ENCODE data around the gene NECTIN2. TPM values are rescaled to one million over a fixed set of nuclear protein-coding genes. Genes with fewer than 3 reads are reported as not detected.

NECTIN2 gene
- total and polyA plus RNA-seq, 2 experiments from 2014 or later, result 60.5 to 71.7 TPM

DNA sequence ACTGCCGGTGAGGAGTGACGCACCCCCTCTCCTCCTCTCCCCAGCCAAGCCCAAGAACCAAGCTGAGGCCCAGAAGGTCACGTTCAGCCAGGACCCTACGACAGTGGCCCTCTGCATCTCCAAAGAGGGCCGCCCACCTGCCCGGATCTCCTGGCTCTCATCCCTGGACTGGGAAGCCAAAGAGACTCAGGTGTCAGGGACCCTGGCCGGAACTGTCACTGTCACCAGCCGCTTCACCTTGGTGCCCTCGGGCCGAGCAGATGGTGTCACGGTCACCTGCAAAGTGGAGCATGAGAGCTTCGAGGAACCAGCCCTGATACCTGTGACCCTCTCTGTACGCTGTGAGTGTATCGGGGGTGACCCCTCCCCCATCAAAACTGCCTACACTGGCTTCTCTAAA lies 25.7 kb downstream of the NECTIN2 start:
- DNase-seq, result no peak
- H3K79me2 ChIP-seq (ENCODE audit: insufficient read depth), result no peaks in the 10 kb centered on the region
- H3K9ac ChIP-seq, result no peak overlapping the region
- no peaks in the 10 kb centered on the region for H3K27me3 ChIP-seq (replicated peaks; ENCODE audit: insufficient read depth)
- peaks cover 3% of the 10 kb centered on the region; the same call in 1 of the 2 replicates for H3K36me3 ChIP-seq (ENCODE audit: low read depth)
- WGBS, 2 experiments (ENCODE audit: low coverage in 1 of 2, low lambda C conversion rate in 2 of 2, missing lambda C conversion rate in 2 of 2), result 93% methylated on average over 14 of the region's 14 CpGs
- H3F3A ChIP-seq (ENCODE audit: insufficient read depth), result no peaks in the 10 kb centered on the region
- H3K27ac ChIP-seq, result no peak overlapping the region
- no peak overlapping the region for H2AFZ ChIP-seq
- in situ Hi-C loops (cut with MboI), result no loop called here
- no peak overlapping the region for H3K4me3 ChIP-seq
- H3K4me2 ChIP-seq (ENCODE audit: unreplicated experiment), result no peak overlapping the region
- peaks cover 5% of the 10 kb centered on the region; the same call in 1 of the 2 replicates for H3K4me1 ChIP-seq (ENCODE audit: insufficient read depth)
- TF ChIP-seq EZH2phosphoT487 (IDR thresholded peaks at IDR 0.05; ENCODE audit: insufficient read depth, low read depth) (no peak), EZH2 (IDR thresholded peaks at IDR 0.05; ENCODE audit: insufficient read depth, poor library complexity, severe bottlenecking) (no peak)
- no peaks in the 10 kb centered on the region for H3K9me3 ChIP-seq (ENCODE audit: low read depth)
- H4K20me1 ChIP-seq (ENCODE audit: insufficient read depth), result no peaks in the 10 kb centered on the region
- H3K9me2 ChIP-seq (ENCODE audit: insufficient read depth), result no peaks in the 10 kb centered on the region

- H3K9me2 ChIP-seq (ENCODE audit: insufficient read depth), result no peaks in the 10 kb centered on the region
- H3K27me3 ChIP-seq (replicated peaks; ENCODE audit: insufficient read depth), result no peaks in the 10 kb centered on the region
- H3K4me1 ChIP-seq (ENCODE audit: insufficient read depth), result peaks cover 5% of the 10 kb centered on the region; the same call in 1 of the 2 replicates
- H4K20me1 ChIP-seq (ENCODE audit: insufficient read depth), result no peaks in the 10 kb centered on the region
- TF ChIP-seq EZH2phosphoT487 (IDR thresholded peaks at IDR 0.05; ENCODE audit: insufficient read depth, low read depth), result no peak
- TF ChIP-seq EZH2 (IDR thresholded peaks at IDR 0.05; ENCODE audit: insufficient read depth, poor library complexity, severe bottlenecking), result no peak
- no peak overlapping the region for H3K27ac ChIP-seq
- DNase-seq, result no peak
- H3K36me3 ChIP-seq (ENCODE audit: low read depth), result peaks cover 3% of the 10 kb centered on the region; the same call in 1 of the 2 replicates
- no peak overlapping the region for H3K4me3 ChIP-seq
- in situ Hi-C loops (cut with MboI), result no loop called here
- H3K9me3 ChIP-seq (ENCODE audit: low read depth), result no peaks in the 10 kb centered on the region
- WGBS, 2 experiments (ENCODE audit: low coverage in 1 of 2, low lambda C conversion rate in 2 of 2, missing lambda C conversion rate in 2 of 2), result 98 to 99% methylated on average over 4 of the region's 4 CpGs
- H2AFZ ChIP-seq, result no peak overlapping the region
- H3F3A ChIP-seq (ENCODE audit: insufficient read depth), result no peaks in the 10 kb centered on the region
- H3K4me2 ChIP-seq (ENCODE audit: unreplicated experiment), result no peak overlapping the region
- H3K9ac ChIP-seq, result no peak overlapping the region
- H3K79me2 ChIP-seq (ENCODE audit: insufficient read depth), result no peaks in the 10 kb centered on the region
Measured at GRCh38 chr19:44872661-44873060, 26.6 kb downstream of the NECTIN2 start.

- Histone ChIP-seq H3K9ac (no peak overlapping the region), H3K9me2 (ENCODE audit: insufficient read depth) (no peaks in the 10 kb centered on the region), H3K4me3 (no peak overlapping the region), H4K20me1 (ENCODE audit: insufficient read depth) (no peaks in the 10 kb centered on the region), H3K9me3 (ENCODE audit: low read depth) (no peaks in the 10 kb centered on the region), H3K36me3 (ENCODE audit: low read depth) (peaks cover 3% of the 10 kb centered on the region; the same call in 1 of the 2 replicates), H3K27me3 (replicated peaks; ENCODE audit: insufficient read depth) (no peaks in the 10 kb centered on the region), H3K79me2 (ENCODE audit: insufficient read depth) (no peaks in the 10 kb centered on the region), H3F3A (ENCODE audit: insufficient read depth) (no peaks in the 10 kb centered on the region), H3K27ac (no peak overlapping the region), H2AFZ (no peak overlapping the region), H3K4me2 (ENCODE audit: unreplicated experiment) (no peak overlapping the region), H3K4me1 (ENCODE audit: insufficient read depth) (peaks cover 5% of the 10 kb centered on the region; the same call in 1 of the 2 replicates)
- no peak for TF ChIP-seq EZH2 (IDR thresholded peaks at IDR 0.05; ENCODE audit: insufficient read depth, poor library complexity, severe bottlenecking)
- TF ChIP-seq EZH2phosphoT487 (IDR thresholded peaks at IDR 0.05; ENCODE audit: insufficient read depth, low read depth), result no peak
- in situ Hi-C loops (cut with MboI), result no loop called here
- DNase-seq, result no peak
- WGBS, 2 experiments (ENCODE audit: low coverage in 1 of 2, low lambda C conversion rate in 2 of 2, missing lambda C conversion rate in 2 of 2), result 91 to 92% methylated on average over 15 to 16 of the region's 16 CpGs
Measured at GRCh38 chr19:44874317-44874716, 28.2 kb downstream of the NECTIN2 start.

DNA sequence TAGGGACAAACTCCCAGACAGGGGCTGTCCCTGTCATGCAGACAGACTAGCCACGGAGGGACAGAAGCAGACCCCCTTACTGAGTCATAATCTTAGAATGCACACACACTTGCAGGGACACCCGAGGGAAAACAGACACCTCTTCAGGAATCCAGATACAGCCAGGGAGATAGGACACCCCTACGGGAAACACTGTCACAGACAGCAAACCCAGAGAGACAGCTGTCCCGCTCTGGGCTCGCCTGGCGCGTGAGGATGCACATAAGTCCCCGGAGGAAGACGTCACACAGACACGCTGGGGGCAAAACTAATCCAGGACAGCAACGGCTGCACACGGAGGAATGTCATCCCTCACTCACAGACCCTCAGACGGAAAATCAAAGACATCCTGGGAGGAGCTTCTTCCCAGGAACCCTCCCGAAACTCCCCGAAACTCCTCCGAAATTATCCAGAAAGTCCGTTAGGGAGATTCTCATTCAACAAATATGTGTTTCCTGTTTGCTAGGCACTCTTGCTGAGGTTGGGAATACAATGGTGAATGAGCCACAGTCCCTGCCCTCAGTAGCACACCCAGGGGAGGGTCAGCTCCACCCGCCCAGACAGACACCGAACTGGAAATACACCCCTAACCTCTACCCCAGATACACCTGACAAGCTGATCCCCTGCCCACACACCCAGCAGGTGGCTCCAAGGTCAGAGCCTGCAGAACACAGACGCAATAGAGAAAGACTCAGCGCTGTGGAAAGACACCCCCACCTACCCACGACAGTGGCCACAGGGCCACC lies 29.8 kb downstream of the NECTIN2 start:
- whole genome bisulfite sequencing, 2 experiments (ENCODE audit: low coverage in 1 of 2, low lambda C conversion rate in 2 of 2, missing lambda C conversion rate in 2 of 2), result 85 to 87% methylated on average over 22 of the region's 22 CpGs
- H3K9me3 ChIP-seq (ENCODE audit: low read depth), result no peaks in the 10 kb centered on the region
- no peak overlapping the region for H3K27ac ChIP-seq
- H2AFZ ChIP-seq, result no peak overlapping the region
- no peak overlapping the region for H3K4me3 ChIP-seq
- no peak for DNase-seq
- H3F3A ChIP-seq (ENCODE audit: insufficient read depth), result no peaks in the 10 kb centered on the region
- H3K4me1 ChIP-seq (ENCODE audit: insufficient read depth), result no peaks in the 10 kb centered on the region
- H3K9me2 ChIP-seq (ENCODE audit: insufficient read depth), result no peaks in the 10 kb centered on the region
- in situ Hi-C loops (cut with MboI), result no loop called here
- H3K9ac ChIP-seq, result no peak overlapping the region
- no peaks in the 10 kb centered on the region for H3K27me3 ChIP-seq (replicated peaks; ENCODE audit: insufficient read depth)
- H3K4me2 ChIP-seq (ENCODE audit: unreplicated experiment), result no peak overlapping the region
- TF ChIP-seq EZH2phosphoT487 (IDR thresholded peaks at IDR 0.05; ENCODE audit: insufficient read depth, low read depth), result no peak
- no peak for TF ChIP-seq EZH2 (IDR thresholded peaks at IDR 0.05; ENCODE audit: insufficient read depth, poor library complexity, severe bottlenecking)
- H3K36me3 ChIP-seq (ENCODE audit: low read depth), result peaks cover 3% of the 10 kb centered on the region; the same call in 1 of the 2 replicates
- no peaks in the 10 kb centered on the region for H4K20me1 ChIP-seq (ENCODE audit: insufficient read depth)
- no peaks in the 10 kb centered on the region for H3K79me2 ChIP-seq (ENCODE audit: insufficient read depth)

Measured in GM23248 (cell line).